Mesothelial cell of epicardium (in vitro differentiated cells): ENCODE measurements around the gene TNS4. TPM values are rescaled to one million over a fixed set of nuclear protein-coding genes. Genes with fewer than 3 reads are reported as not detected.

Source experiments
- DNase-seq, 2 experiments: peaks; one replicate each; pipeline ENCODE4 v3.0.0; 2021; ENCODE audit warnings: low spot score in 2 of 2; ENCODE audit not compliant: unreplicated experiment in 2 of 2
- H3K27ac Mint-ChIP-seq: 2 replicates; pipeline ENCODE4 v1.8.0; 2021; ENCODE audit warnings: mixed read lengths
- H3K27me3 Mint-ChIP-seq: 2 replicates; pipeline ENCODE4 v1.8.0; 2021; ENCODE audit warnings: low read depth, mixed read lengths
- H3K36me3 Mint-ChIP-seq: 2 replicates; pipeline ENCODE4 v1.8.0; 2021; ENCODE audit warnings: mixed read lengths
- H3K4me1 Mint-ChIP-seq: 2 replicates; pipeline ENCODE4 v1.8.0; 2021; ENCODE audit warnings: mixed read lengths
- H3K4me3 Mint-ChIP-seq: 2 replicates; pipeline ENCODE4 v1.8.0; 2021; ENCODE audit warnings: mild to moderate bottlenecking, moderate library complexity, mixed read lengths
- H3K9me3 Mint-ChIP-seq: 2 replicates; pipeline ENCODE4 v1.8.0; 2021; ENCODE audit warnings: mixed read lengths
- CTCF ChIP-seq: fragments of 200-600 bp; sonication (generic); IDR thresholded peaks from one replicate; pipeline ENCODE4 v1.5.0; 2021; ENCODE audit warnings: antibody characterized with exemption; ENCODE audit not compliant: unreplicated experiment
- total RNA-seq: library from RNA; stranded (reverse); gene quantifications from 3 replicates; pipeline ENCODE4 v1.2.1, GENCODE V29; 2021

Gene TNS4
- total RNA-seq, 1 donor from 2014 or later, result not detected

- Mint-ChIP-seq H3K4me3 (no peak overlapping the region), H3K36me3 (no peaks in the 10 kb centered on the region), H3K27ac (no peak overlapping the region), H3K4me1 (peaks cover 47% of the 10 kb centered on the region), H3K9me3 (no peaks in the 10 kb centered on the region), H3K27me3 (no peaks in the 10 kb centered on the region)
- TF ChIP-seq CTCF, result no peak
- DNase-seq, result no peak
These were observed 31.3 kb upstream of the TNS4 start for GRCh38 chr17:40532520-40533253.

DNA sequence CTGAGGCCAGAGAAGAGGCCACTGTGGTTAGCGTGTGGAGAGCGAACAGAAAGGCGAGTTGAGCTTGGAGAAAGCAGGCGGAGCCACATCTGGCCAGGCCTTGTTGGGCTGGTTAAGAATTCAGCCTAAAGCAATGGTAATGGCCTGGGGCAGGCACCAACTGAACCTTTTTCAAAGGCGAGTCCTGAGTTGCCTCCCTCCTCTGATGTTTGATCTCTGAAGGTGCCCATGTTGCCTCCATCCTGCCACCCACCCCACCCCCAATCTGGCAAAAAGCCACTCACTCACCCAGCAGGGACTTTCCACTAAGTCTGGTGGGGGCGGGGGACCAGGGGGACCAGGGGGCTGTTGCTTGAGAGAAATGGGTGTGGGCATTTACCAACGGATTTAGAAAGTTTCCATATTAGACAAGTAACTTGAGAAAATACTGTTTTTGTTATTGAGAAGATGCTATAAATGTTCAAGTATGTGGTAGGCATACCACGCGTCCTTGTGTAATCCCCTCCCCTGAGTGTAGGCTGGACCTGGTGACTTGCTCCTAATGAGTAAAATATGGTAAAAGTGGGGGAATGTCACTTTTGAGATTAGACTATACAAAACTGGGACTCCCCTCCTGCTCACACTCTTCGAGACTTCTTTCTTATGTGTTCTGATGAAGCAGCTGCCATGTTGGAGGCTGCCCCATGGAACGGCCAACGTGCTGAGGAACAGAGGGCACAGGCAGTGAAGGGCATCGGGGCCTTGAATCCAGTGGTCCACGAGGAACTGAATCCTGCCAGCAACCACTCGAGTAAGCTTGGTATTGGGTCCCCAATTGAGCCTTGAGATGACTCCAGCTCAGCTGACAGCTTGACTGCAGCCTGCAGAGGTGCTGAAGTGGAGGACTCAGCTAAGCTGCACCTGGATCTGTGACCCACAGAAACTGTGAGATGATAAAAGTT, 29.9 kb upstream of the TNS4 start:
- Mint-ChIP-seq H3K4me1 (peaks cover 35% of the 10 kb centered on the region), H3K4me3 (no peak overlapping the region), H3K27me3 (no peaks in the 10 kb centered on the region), H3K9me3 (no peaks in the 10 kb centered on the region), H3K27ac (no peak overlapping the region), H3K36me3 (no peaks in the 10 kb centered on the region)
- no peak for DNase-seq
- TF ChIP-seq CTCF, result no peak

DNA sequence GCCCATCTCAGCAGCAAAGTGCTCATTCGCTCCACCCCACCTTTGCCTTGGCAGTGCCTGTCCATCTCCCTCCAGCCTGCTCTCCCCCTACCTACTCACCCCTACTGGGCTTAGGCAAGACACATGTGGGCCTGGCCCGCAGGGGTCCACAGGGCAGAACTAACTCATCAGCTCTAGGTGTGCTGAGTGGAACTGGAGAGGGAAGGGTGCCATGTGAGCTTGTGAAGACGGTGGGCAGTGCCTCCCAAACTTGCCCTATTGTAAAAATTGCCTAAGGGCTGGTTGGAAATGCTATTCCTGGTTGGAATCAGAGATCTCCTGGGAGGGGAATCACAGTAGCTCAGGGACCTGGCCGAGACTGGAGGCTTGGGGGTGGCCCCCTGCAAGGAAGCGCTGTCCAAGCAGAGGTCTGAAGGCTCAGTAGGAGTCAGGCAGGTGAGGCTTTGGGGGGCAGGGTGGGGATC, 29.1 kb upstream of the TNS4 start:
- Mint-ChIP-seq H3K4me1 (peaks cover 28% of the 10 kb centered on the region), H3K27ac (no peak overlapping the region), H3K36me3 (no peaks in the 10 kb centered on the region), H3K4me3 (no peak overlapping the region), H3K27me3 (no peaks in the 10 kb centered on the region), H3K9me3 (no peaks in the 10 kb centered on the region)
- no peak for TF ChIP-seq CTCF
- no peak for DNase-seq

DNA sequence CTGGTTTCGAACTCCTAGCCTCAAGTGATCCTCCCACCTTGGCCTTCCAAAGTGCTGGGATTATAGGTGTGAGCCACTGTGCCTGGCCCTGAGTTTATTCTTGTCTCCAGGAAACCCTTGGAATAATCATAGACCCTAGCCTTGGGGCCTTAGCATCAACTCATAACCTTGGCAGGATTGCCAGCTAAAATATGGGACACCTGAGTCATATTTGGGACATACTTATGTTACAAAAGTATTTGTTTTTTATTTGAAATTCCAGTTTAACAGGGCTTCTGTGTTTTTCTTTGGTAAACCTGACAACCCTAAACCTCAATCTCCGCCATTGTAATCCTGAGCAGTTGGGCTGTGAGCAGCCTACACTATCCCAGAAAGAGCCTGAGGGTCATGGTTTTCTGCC, 28.6 kb upstream of the TNS4 start:
- Mint-ChIP-seq H3K27ac (no peak overlapping the region), H3K4me1 (peaks cover 28% of the 10 kb centered on the region), H3K36me3 (peaks cover 5% of the 10 kb centered on the region), H3K4me3 (no peak overlapping the region), H3K9me3 (peaks cover 5% of the 10 kb centered on the region), H3K27me3 (no peaks in the 10 kb centered on the region)
- no peak for DNase-seq
- no peak for TF ChIP-seq CTCF

GRCh38 chr17:40528692-40529417, 27.4 kb upstream of the TNS4 start:
- H3K4me1 Mint-ChIP-seq, result peaks cover 22% of the 10 kb centered on the region
- no peak overlapping the region for H3K27ac Mint-ChIP-seq

More at GRCh38 chr17:40528692-40529417, 27.4 kb upstream of the TNS4 start:
- no peak for DNase-seq
- H3K9me3 Mint-ChIP-seq, result peaks cover 9% of the 10 kb centered on the region
- no peak overlapping the region for H3K4me3 Mint-ChIP-seq
- TF ChIP-seq CTCF, result no peak
- H3K27me3 Mint-ChIP-seq, result no peaks in the 10 kb centered on the region
- peaks cover 8% of the 10 kb centered on the region for H3K36me3 Mint-ChIP-seq
